GM18502 (cell line): Measurements from ENCODE around the gene CNTNAP2.
A peak's percentile ranks its signal among the peaks of the same experiment; 100 is the strongest.

ENCODE experiments used
- ATAC-seq: cut with Tn5 transposase; IDR thresholded peaks from one replicate; pipeline ENCODE4 v1.9.1; 2021; ENCODE audit warnings: mild to moderate bottlenecking; ENCODE audit not compliant: unreplicated experiment, poor library complexity

CNTNAP2 gene

DNA sequence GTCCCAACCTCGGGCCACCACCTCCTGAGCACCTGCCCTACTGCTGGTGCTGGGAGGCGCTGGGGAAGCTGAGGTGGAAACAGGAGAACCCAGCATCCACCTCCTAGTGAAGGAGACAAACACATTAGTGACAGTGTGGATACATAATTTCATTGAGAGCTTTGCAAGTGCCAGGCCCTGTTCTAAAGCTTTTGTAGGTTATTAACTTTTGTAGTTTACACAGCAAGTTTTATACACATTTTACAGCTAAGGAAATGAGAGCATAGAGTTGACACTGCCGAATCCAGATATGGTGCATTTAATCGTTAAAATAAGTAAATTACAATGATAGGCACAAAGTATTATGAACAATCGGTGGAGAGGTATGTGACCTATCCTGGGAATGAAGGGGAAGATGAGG is 2007.9 kb downstream of the CNTNAP2 start:
- ATAC-seq, result no peak

DNA sequence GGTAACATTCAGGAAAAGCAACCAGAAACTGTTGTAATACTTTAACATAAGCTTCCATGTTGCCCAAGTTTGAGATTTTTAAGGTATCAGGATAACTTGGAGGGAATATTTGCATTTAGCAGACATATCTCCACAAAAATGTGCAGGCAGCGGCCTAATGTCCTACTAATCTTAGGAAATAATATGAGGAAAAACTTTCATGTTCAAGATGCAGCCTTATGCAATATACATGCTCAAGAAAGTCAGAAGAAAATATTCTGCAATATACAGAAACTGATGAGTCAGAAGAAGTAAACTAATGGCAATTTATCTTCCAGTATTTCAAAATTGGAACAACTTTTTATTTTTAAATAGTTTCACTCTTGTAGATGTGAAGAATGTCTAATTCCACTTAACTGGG is 2010.8 kb downstream of the CNTNAP2 start:
- ATAC-seq, result no peak

- no peak for ATAC-seq
Measured at GRCh38 chr7:148129023-148129422, 2012.4 kb downstream of the CNTNAP2 start.

GRCh38 chr7:148135116-148135515 is 2018.5 kb downstream of the CNTNAP2 start:
- ATAC-seq, result no peak

DNA sequence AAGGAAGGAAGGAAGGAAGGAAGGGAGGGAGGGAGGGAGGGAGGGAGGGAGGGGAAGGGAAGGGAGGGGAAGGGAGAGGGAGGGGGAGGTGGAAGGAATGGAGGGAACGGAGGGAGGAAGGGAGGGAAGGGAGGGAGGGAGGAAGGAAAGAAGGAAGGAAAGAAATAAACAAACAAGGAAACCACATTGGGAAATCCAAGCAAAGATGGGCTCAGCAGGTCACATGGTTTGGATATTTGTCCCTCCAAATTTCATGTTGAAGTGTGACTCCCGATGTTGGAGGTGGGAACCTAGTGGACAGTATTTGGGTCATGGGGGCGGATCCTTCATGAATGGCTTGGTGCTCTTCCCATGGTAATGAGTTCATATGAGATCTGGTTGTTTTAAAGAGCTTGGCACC is 2019.4 kb downstream of the CNTNAP2 start:
- no peak for ATAC-seq

GRCh38 chr7:148142660-148143248 is 2026.2 kb downstream of the CNTNAP2 start:
- ATAC-seq, result peak; percentile 53

- ATAC-seq, result no peak
Measured at GRCh38 chr7:148144827-148145226, 2028.2 kb downstream of the CNTNAP2 start.

DNA sequence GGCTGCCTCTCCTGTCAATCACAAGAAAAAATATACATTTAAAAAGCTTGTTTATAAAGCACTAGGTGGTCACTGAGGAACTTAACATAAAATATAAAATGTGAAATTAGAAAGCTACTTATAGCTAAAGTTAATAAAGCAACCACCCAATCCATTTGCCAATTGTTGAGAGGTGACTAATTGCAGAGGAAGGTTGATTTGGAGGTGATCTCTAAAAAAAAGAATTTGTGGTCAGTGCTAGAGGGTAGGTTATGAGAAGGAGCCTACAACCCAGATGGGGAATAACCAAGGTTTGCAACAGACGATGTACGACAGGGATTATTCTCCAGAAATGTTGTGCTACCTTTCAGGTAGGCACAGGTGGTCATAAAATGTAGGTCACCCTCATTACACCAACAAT is 2029.7 kb downstream of the CNTNAP2 start:
- no peak for ATAC-seq

GRCh38 chr7:148147438-148147837 is 2030.8 kb downstream of the CNTNAP2 start:
- ATAC-seq, result no peak

- no peak for ATAC-seq
Measured at GRCh38 chr7:148148456-148148855, 2031.9 kb downstream of the CNTNAP2 start.

GRCh38 chr7:148149730-148150129 is 2033.1 kb downstream of the CNTNAP2 start:
- no peak for ATAC-seq

- ATAC-seq, result no peak
Measured at GRCh38 chr7:148151778-148152177, 2035.2 kb downstream of the CNTNAP2 start.

- no peak for ATAC-seq
Measured at GRCh38 chr7:148153616-148154284, 2037.1 kb downstream of the CNTNAP2 start.

- no peak for ATAC-seq
Measured at GRCh38 chr7:148155000-148155399, 2038.4 kb downstream of the CNTNAP2 start.

GRCh38 chr7:148155826-148156225 is 2039.2 kb downstream of the CNTNAP2 start:
- ATAC-seq, result no peak

DNA sequence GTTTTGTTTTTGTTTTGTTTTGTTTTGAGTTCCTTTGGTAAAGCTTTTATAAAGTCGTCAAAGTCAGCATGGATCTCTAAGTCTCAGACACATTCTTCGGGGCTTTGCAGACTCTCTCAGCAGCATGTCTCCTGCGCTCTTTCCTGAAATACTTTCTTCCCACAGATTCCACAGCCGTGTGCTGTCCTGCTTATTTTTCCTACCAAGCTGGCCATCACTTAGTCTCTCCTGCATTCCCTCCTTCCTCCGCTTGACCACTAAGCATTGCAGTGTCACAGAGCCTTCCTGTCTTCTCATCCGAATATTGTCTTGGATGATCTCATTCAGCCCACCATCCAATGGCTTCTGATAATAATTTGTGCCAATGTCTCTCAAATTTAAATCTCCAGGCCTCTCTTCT is 2039.6 kb downstream of the CNTNAP2 start:
- ATAC-seq, result no peak

- ATAC-seq, result no peak
Measured at GRCh38 chr7:148159331-148159730, 2042.7 kb downstream of the CNTNAP2 start.

- no peak for ATAC-seq
Measured at GRCh38 chr7:148161776-148162175, 2045.2 kb downstream of the CNTNAP2 start.

DNA sequence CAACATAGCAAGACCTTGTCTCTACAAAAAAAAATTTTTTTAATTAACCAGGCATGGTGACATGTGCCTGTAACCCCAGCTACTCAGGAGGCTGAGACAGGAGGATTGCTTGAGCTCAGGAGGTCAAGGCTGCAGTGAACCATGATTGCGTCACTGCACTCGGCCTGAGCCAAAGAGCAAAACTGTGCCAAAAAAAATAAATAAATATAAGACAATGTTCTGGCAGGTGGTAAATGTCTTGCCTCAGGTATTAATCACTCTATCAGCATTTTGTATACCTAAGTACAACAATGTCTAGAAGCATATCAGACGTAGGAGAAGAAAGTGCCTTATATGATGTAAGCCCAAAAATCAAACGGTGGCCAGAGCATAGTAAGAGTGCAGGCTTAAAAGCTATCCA is 2046.2 kb downstream of the CNTNAP2 start:
- ATAC-seq, result no peak

DNA sequence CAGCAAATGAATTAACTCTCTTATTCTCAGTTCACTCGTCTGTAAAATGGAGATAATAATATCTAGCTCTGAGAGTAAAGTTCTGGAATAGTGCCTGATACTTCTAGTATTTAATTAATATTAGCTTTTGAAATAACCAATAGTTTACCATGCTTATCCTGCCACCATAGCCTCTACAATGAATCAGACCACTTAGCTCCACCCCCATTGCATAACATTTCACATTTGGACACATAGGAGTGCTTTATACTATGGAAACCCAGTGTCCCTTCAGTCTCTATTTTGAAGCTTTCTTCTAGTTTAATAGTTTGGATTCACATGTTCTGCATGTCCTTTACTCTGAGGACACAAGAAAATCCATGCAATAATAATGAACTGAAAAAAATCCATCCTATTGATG is 2046.6 kb downstream of the CNTNAP2 start:
- ATAC-seq, result no peak

GRCh38 chr7:148172920-148173319 is 2056.3 kb downstream of the CNTNAP2 start:
- ATAC-seq, result no peak

DNA sequence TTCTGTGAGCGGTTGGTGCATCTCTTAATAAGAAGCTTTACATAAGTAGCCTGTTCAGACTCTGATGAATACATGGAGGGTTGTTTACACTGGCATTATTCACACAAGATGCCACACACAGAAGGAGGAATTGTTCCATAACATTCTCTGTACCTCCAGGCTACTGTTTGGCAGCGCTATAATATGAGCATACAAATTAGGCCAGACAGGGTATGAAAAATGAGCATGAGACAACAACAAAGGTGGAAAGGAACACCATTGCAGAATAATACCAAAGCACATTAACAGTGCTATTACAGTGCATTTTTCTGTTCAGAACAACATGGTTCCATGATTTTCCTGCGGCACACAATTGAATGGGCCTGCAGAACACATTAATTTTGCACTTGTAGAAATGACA is 2056.8 kb downstream of the CNTNAP2 start:
- ATAC-seq, result no peak
